ENCODE results near the gene MARCO. TPM values are rescaled to one million over a fixed set of nuclear protein-coding genes. Genes with fewer than 3 reads are reported as not detected.

MARCO gene, protein sequence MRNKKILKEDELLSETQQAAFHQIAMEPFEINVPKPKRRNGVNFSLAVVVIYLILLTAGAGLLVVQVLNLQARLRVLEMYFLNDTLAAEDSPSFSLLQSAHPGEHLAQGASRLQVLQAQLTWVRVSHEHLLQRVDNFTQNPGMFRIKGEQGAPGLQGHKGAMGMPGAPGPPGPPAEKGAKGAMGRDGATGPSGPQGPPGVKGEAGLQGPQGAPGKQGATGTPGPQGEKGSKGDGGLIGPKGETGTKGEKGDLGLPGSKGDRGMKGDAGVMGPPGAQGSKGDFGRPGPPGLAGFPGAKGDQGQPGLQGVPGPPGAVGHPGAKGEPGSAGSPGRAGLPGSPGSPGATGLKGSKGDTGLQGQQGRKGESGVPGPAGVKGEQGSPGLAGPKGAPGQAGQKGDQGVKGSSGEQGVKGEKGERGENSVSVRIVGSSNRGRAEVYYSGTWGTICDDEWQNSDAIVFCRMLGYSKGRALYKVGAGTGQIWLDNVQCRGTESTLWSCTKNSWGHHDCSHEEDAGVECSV
- total RNA-seq = 10 to 100 TPM; 22.2 to 29.2 TPM
- polyA plus RNA-seq = 1 to 10 TPM in 1 of 2 donors, under 1 TPM in 1; 0.54 to 1.1 TPM
- long read RNA-seq, donor 1, transcript MARCO-201 (17 exons, 1,838 nt) = major isoform, 50 of 65 reads
- long read RNA-seq, donor 1, partial matches to known transcripts = 10 of 65 reads
- long read RNA-seq, donor 1, other reads (novel, unspliced or antisense) = 5 of 65 reads
- long read RNA-seq, donor 2, transcript MARCO-201 (17 exons, 1,838 nt) = major isoform, 11 of 17 reads
- long read RNA-seq, donor 2, partial matches to known transcripts = 5 of 17 reads
- long read RNA-seq, donor 2, other reads (novel, unspliced or antisense) = 1 of 17 reads

DNA sequence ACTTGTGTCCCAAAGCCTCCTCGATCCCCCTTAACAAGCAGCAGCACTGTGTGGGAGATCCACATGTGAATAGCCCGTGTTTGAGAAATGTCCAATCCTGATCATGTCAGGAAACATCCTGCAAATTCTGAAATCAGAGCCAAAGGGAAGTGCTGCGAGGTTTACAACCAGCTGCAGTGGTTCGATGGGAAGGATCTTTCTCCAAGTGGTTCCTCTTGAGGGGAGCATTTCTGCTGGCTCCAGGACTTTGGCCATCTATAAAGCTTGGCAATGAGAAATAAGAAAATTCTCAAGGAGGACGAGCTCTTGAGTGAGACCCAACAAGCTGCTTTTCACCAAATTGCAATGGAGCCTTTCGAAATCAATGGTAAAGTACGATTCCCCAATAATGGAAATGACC is at the start of gene MARCO:
TSS of gene MARCO (plus strand) at position 164 of the 400 bp plus-strand sequence. CDS start at position 271, 107 bp downstream.
- intact Hi-C loops (cut with DNase I) = no loop called here
- ATAC-seq (ENCODE audit: low FRiP score) = no peak
- no peak within 1 kb of the TSS for H3K4me3 ChIP-seq (ENCODE audit: low read length in 2 of 2)

DNA sequence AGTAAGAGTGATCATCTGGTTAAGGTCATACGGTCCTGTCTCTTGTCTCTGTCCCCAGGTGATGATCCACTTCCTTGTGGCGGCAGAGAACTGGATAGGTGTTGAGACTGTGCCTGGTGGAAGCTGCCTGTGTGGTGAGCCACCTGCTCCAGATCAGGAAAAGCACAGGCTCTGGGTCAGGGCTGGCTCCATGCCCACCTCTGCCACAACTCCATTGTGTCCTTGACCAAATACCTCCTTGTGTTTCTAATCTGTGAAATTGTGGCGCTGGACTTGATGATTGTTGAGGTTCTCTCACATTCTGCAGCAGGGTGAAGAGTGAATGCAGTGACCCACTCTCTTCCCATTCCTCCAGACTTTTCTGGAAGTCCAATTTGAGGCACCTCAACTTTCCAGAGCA is 48.9 kb upstream of the MARCO start:
- no peak overlapping the region for H3K4me3 ChIP-seq (ENCODE audit: low read length in 2 of 2)
- no peaks in the 10 kb centered on the region for H3K36me3 ChIP-seq (ENCODE audit: control insufficient read depth in 1 of 2, insufficient read depth in 2 of 2, low read length in 1 of 2)
- DNase-seq = no peak
- no peaks in the 10 kb centered on the region for H3K27me3 ChIP-seq (ENCODE audit: control insufficient read depth in 1 of 2, insufficient read depth in 2 of 2, low read length in 1 of 2)
- H3K27ac ChIP-seq (ENCODE audit: low read depth in 1 of 2, low read length in 2 of 2) = no peak overlapping the region
- WGBS, 2 donors = 90 to 91% methylated on average over 3 of the region's 3 CpGs
- no peaks in the 10 kb centered on the region for H3K4me1 ChIP-seq (ENCODE audit: control insufficient read depth in 1 of 2, insufficient read depth in 2 of 2, low read length in 2 of 2)
- H3K9me3 ChIP-seq (ENCODE audit: control insufficient read depth, low read length) = peaks cover 4% of the 10 kb centered on the region
- intact Hi-C loops (cut with DNase I) = no loop called here
- no peak for ATAC-seq (ENCODE audit: low FRiP score)

More for the DNA sequence above, at the start of gene MARCO:
- WGBS, 2 donors = 70 to 72% methylated on average over 7 of the region's 7 CpGs
- Histone ChIP-seq H3K27ac (ENCODE audit: low read depth in 1 of 2, low read length in 2 of 2) (no peak within 1 kb of the TSS), H3K36me3 (ENCODE audit: control insufficient read depth in 1 of 2, insufficient read depth in 2 of 2, low read length in 1 of 2) (no peaks in the 10 kb centered on the region), H3K4me1 (ENCODE audit: control insufficient read depth in 1 of 2, insufficient read depth in 2 of 2, low read length in 2 of 2) (no peaks in the 10 kb centered on the region), H3K27me3 (ENCODE audit: control insufficient read depth in 1 of 2, insufficient read depth in 2 of 2, low read length in 1 of 2) (no peaks in the 10 kb centered on the region), H3K9me3 (ENCODE audit: control insufficient read depth, low read length) (peaks cover 1% of the 10 kb centered on the region)
- DNase-seq = no peak

DNA sequence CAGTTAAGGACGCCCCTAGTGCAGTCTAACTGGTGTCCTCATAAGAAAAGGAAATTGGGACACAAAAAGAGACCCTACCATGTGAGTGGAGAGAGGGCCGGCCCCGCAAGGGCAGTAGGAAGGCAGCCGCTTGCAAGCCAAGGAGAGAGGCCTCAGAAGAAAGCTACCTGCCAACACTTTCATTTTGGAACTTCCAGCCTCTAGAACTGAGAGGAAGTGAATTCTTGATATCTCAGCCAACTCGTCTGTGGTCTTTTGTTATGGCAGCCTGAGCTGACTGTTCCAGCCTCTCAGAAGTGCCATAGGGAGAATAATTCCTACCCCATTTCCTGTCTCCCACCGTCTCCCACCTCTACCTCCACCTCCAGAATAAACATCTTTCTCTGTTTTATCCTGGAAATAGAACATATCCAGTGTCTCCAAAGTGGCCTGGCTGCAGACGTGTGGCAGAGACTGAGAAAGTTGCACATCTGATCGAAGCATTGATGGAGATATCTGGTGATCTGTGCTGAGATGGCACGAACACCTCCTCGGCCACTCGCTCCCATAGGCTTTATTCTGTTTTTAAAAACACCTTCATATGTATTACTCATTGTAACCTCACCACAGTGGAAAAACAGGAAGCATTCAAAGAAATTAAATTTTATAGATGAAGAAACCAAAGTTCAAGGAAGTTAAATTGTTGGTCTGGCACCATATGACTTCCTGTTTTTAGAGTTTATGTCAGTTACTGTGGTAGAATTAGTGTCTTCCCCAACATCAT is 39.5 kb upstream of the MARCO start:
- no peak for ATAC-seq (ENCODE audit: low FRiP score)
- Histone ChIP-seq H3K36me3 (ENCODE audit: control insufficient read depth in 1 of 2, insufficient read depth in 2 of 2, low read length in 1 of 2) (no peaks in the 10 kb centered on the region), H3K27me3 (ENCODE audit: control insufficient read depth in 1 of 2, insufficient read depth in 2 of 2, low read length in 1 of 2) (no peaks in the 10 kb centered on the region), H3K9me3 (ENCODE audit: control insufficient read depth, low read length) (no peaks in the 10 kb centered on the region), H3K27ac (ENCODE audit: low read depth in 1 of 2, low read length in 2 of 2) (no peak overlapping the region), H3K4me1 (ENCODE audit: control insufficient read depth in 1 of 2, insufficient read depth in 2 of 2, low read length in 2 of 2) (no peaks in the 10 kb centered on the region), H3K4me3 (ENCODE audit: low read length in 2 of 2) (no peak overlapping the region)
- intact Hi-C loops (cut with DNase I) = no loop called here
- no peak for DNase-seq
- WGBS, 2 donors = 70 to 81% methylated on average over 11 of the region's 11 CpGs

DNA sequence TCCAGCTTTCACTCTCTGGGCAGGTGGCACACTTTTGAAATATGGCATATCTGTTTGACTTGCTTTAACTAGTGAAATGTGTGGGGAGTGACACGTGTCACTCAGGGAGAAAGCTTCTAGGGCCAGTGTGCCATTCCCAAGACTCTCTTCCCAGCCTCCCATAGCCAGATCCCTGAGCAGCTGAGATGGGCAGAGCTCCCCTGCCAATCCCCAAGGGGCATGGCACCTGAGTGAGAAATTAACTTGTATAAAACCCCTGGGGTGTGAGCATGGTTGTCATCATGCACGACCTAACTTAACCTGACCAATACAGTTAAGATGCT is 39.0 kb upstream of the MARCO start:
- Histone ChIP-seq H3K9me3 (ENCODE audit: control insufficient read depth, low read length) (no peaks in the 10 kb centered on the region), H3K4me3 (ENCODE audit: low read length in 2 of 2) (no peak overlapping the region), H3K27ac (ENCODE audit: low read depth in 1 of 2, low read length in 2 of 2) (no peak overlapping the region), H3K4me1 (ENCODE audit: control insufficient read depth in 1 of 2, insufficient read depth in 2 of 2, low read length in 2 of 2) (no peaks in the 10 kb centered on the region), H3K27me3 (ENCODE audit: control insufficient read depth in 1 of 2, insufficient read depth in 2 of 2, low read length in 1 of 2) (no peaks in the 10 kb centered on the region), H3K36me3 (ENCODE audit: control insufficient read depth in 1 of 2, insufficient read depth in 2 of 2, low read length in 1 of 2) (no peaks in the 10 kb centered on the region)
- 72 to 81% methylated on average over 2 of the region's 2 CpGs for WGBS, 2 donors
- intact Hi-C loops (cut with DNase I) = no loop called here
- DNase-seq (no peak), ATAC-seq (ENCODE audit: low FRiP score) (peak; percentile 15)

DNA sequence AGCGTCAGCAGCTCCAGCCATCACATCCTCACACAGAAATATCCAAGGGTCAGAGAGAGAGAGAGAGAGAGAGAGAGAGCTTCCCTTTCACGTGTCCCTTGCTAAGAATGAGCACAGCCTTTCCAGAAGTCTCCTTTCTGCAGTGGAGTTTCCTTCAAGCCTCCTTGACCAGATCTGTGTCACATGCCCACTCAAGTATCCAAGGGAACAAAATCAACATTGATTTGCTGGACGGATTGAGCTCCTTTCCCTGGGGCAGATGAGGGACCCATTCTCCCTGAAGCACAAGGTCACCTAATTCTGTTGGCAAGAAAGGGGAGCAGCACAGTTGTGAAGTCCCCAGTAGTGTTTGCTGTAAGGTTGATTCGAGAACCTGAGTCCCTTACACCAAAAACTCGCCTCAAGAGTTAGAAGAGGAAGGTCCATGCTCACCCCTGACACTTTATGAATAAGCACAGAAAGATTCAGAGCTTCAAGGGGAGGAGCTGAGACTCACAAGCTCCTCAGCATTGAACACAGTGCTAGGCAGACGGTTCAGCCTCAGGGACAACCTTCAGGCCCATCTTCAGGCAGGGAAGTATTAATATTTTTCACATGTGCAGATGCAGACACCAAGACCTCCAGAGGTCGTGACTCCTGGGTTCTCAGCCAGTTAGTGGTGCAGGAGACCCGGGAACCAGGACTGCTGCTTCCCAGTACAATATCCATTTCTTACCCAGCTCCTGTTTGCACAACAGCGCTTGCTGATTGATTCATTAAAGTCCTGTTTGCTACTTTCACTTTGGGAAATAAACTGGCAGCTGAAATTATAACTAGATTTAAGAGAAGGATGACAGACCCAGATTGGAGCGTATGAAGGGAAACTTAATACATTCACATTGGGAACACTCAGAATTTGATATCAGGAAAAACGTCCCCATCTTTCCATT is 38.2 kb upstream of the MARCO start:
- 40 to 48% methylated on average over 11 of the region's 11 CpGs for WGBS, 2 donors
- Histone ChIP-seq H3K36me3 (ENCODE audit: control insufficient read depth in 1 of 2, insufficient read depth in 2 of 2, low read length in 1 of 2) (no peaks in the 10 kb centered on the region), H3K27ac (ENCODE audit: low read depth in 1 of 2, low read length in 2 of 2) (no peak overlapping the region), H3K9me3 (ENCODE audit: control insufficient read depth, low read length) (no peaks in the 10 kb centered on the region), H3K27me3 (ENCODE audit: control insufficient read depth in 1 of 2, insufficient read depth in 2 of 2, low read length in 1 of 2) (no peaks in the 10 kb centered on the region), H3K4me1 (ENCODE audit: control insufficient read depth in 1 of 2, insufficient read depth in 2 of 2, low read length in 2 of 2) (no peaks in the 10 kb centered on the region), H3K4me3 (ENCODE audit: low read length in 2 of 2) (no peak overlapping the region)
- no peak for ATAC-seq (ENCODE audit: low FRiP score)
- intact Hi-C loops (cut with DNase I) = no loop called here
- no peak for DNase-seq

DNA sequence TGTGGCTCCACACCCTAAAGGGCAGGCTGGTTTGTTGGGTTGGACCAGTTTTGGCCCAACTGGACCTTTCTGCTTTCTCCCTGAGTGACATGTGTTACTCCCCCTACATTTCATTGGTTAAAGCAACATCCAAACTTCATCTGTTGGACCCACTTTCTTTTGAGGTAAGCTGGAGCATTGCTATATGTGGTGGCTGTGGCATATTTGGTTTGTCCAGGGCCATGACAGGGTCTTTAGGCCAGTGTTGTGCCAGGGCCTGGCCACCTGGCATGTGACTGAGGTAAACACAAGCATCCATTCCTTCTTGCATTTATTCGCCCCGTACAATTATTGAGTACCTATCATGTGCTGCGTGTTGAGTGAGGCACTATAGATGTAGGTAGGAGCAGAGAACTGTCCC is 36.8 kb upstream of the MARCO start:
- no peaks in the 10 kb centered on the region for H3K36me3 ChIP-seq (ENCODE audit: control insufficient read depth in 1 of 2, insufficient read depth in 2 of 2, low read length in 1 of 2)
- no peaks in the 10 kb centered on the region for H3K27me3 ChIP-seq (ENCODE audit: control insufficient read depth in 1 of 2, insufficient read depth in 2 of 2, low read length in 1 of 2)
- H3K4me1 ChIP-seq (ENCODE audit: control insufficient read depth in 1 of 2, insufficient read depth in 2 of 2, low read length in 2 of 2) = no peaks in the 10 kb centered on the region
- DNase-seq (no peak), ATAC-seq (ENCODE audit: low FRiP score) (no peak)
- whole genome bisulfite sequencing, 2 donors = 95% methylated on average over 3 of the region's 3 CpGs
- no peaks in the 10 kb centered on the region for H3K9me3 ChIP-seq (ENCODE audit: control insufficient read depth, low read length)
- H3K4me3 ChIP-seq (ENCODE audit: low read length in 2 of 2) = no peak overlapping the region
- intact Hi-C loops (cut with DNase I) = no loop called here
- no peak overlapping the region for H3K27ac ChIP-seq (ENCODE audit: low read depth in 1 of 2, low read length in 2 of 2)

DNA sequence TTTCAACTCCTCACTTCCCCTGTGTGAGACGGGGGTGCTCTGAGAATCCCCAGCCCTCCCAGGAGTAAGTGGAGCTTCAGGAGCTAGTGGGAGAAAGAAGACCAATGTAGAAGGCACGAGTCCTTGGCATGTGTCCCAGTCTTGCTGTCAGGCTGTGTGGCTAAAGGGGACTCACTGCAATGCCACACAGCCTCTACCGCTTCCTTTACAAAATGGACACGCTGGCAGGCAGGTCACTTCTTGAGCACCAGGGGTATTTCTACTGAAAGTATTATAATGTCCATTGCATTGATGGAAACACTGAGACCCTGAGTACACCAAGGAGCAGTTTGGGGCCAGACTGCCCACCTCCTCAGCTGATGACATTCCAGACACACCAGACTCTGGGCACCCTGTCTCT is 35.8 kb upstream of the MARCO start:
- H3K9me3 ChIP-seq (ENCODE audit: control insufficient read depth, low read length) = no peaks in the 10 kb centered on the region
- no peaks in the 10 kb centered on the region for H3K36me3 ChIP-seq (ENCODE audit: control insufficient read depth in 1 of 2, insufficient read depth in 2 of 2, low read length in 1 of 2)
- no peak for DNase-seq
- WGBS, 2 donors = 73 to 80% methylated on average over 4 of the region's 4 CpGs
- H3K4me1 ChIP-seq (ENCODE audit: control insufficient read depth in 1 of 2, insufficient read depth in 2 of 2, low read length in 2 of 2) = no peaks in the 10 kb centered on the region
- no peak overlapping the region for H3K27ac ChIP-seq (ENCODE audit: low read depth in 1 of 2, low read length in 2 of 2)
- ATAC-seq (ENCODE audit: low FRiP score) = no peak
- no peaks in the 10 kb centered on the region for H3K27me3 ChIP-seq (ENCODE audit: control insufficient read depth in 1 of 2, insufficient read depth in 2 of 2, low read length in 1 of 2)
- intact Hi-C loops (cut with DNase I) = no loop called here
- H3K4me3 ChIP-seq (ENCODE audit: low read length in 2 of 2) = no peak overlapping the region

DNA sequence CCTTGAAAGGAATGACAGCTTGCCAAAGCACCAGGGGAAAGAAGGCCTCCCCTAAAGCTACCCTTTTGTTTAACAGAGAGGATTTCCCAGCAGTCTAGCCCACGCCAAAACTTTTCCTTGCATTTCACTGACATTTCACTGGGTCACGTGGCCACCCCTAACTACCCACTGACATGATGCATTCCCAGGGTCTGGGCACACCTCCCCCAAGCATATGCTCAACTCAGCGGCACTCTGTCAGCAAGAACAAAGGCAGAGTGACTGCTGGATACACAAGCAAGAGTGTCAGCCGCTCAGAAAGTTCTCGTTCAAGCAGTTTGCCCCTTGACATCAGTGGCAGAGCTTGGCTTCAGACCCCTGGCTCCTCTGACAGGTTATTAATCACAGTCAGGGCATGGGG is 34.2 kb upstream of the MARCO start:
- DNase-seq = no peak
- WGBS, 2 donors = 7 to 11% methylated on average over 5 of the region's 5 CpGs
- no peaks in the 10 kb centered on the region for H3K36me3 ChIP-seq (ENCODE audit: control insufficient read depth in 1 of 2, insufficient read depth in 2 of 2, low read length in 1 of 2)
- no peak overlapping the region for H3K4me3 ChIP-seq (ENCODE audit: low read length in 2 of 2)
- H3K9me3 ChIP-seq (ENCODE audit: control insufficient read depth, low read length) = no peaks in the 10 kb centered on the region
- no peaks in the 10 kb centered on the region for H3K4me1 ChIP-seq (ENCODE audit: control insufficient read depth in 1 of 2, insufficient read depth in 2 of 2, low read length in 2 of 2)
- intact Hi-C loops (cut with DNase I) = no loop called here
- ATAC-seq (ENCODE audit: low FRiP score) = no peak
- no peaks in the 10 kb centered on the region for H3K27me3 ChIP-seq (ENCODE audit: control insufficient read depth in 1 of 2, insufficient read depth in 2 of 2, low read length in 1 of 2)
- H3K27ac ChIP-seq (ENCODE audit: low read depth in 1 of 2, low read length in 2 of 2) = no peak overlapping the region

All from aorta (tissue), 5 donors.